ENCODE measurements around the gene SIM2. TPM values are rescaled to one million over a fixed set of nuclear protein-coding genes. Genes with fewer than 3 reads are reported as not detected.

The SIM2 gene
- total and polyA plus RNA-seq, 5 experiments from 2014 or later: 0.03 to 0.04 TPM; not detected in 3

GRCh38 chr21:36691555-36692041, 7.3 kb upstream of the SIM2 start:
- Mint-ChIP-seq H3K27me3 (peaks cover 47 to 95% (median 74%) of the 10 kb centered on the region in 5 donors), H3K27ac (peak overlapping the region in 1 of 10 donors; percentile 9), H3K36me3 (peaks cover 0 to 5% (median 1%) of the 10 kb centered on the region in 3 donors), H3K9me3 (peaks cover 0 to 10% (median 0%) of the 10 kb centered on the region in 9 donors), H3K4me3 (peak overlapping the region in 3 of 10 donors; percentile 35 to 55 (median 43)), H3K4me1 (peaks cover 5 to 37% (median 14%) of the 10 kb centered on the region in 4 donors)
- POLR2A ChIA-PET: no interaction called here
- ATAC-seq: no peak
- no peak for DNase-seq

- Mint-ChIP-seq H3K36me3 (peaks cover 0 to 5% (median 1%) of the 10 kb centered on the region in 3 donors), H3K27ac (peak overlapping the region in 1 of 10 donors; percentile 9), H3K27me3 (peaks cover 45 to 95% (median 75%) of the 10 kb centered on the region in 5 donors), H3K9me3 (peaks cover 0 to 10% (median 0%) of the 10 kb centered on the region in 9 donors), H3K4me3 (peak overlapping the region in 8 of 10 donors; percentile 6 to 55 (median 34)), H3K4me1 (peaks cover 5 to 44% (median 18%) of the 10 kb centered on the region in 4 donors)
- no peak for ATAC-seq
- POLR2A ChIA-PET: no interaction called here
- no peak for DNase-seq
Measured at GRCh38 chr21:36692114-36692834, 6.6 kb upstream of the SIM2 start.

- Mint-ChIP-seq H3K27me3 (peaks cover 45 to 94% (median 75%) of the 10 kb centered on the region in 5 donors), H3K9me3 (peaks cover 0 to 10% (median 0%) of the 10 kb centered on the region in 9 donors), H3K36me3 (peaks cover 0 to 5% (median under 1%) of the 10 kb centered on the region in 3 donors), H3K27ac (no peak overlapping the region), H3K4me3 (peak overlapping the region in 3 of 10 donors; percentile 27 to 55 (median 33)), H3K4me1 (peaks cover 5 to 46% (median 20%) of the 10 kb centered on the region in 4 donors)
- DNase-seq (no peak), ATAC-seq (no peak)
- POLR2A ChIA-PET: no interaction called here
Measured at GRCh38 chr21:36692835-36693488, 6.0 kb upstream of the SIM2 start.

- DNase-seq: no peak
- H3K4me1 Mint-ChIP-seq: peaks cover 5 to 46% (median 20%) of the 10 kb centered on the region in 4 donors
- peaks cover 0 to 10% (median 0%) of the 10 kb centered on the region in 9 donors for H3K9me3 Mint-ChIP-seq
- H3K27me3 Mint-ChIP-seq: peaks cover 43 to 92% (median 75%) of the 10 kb centered on the region in 5 donors
- no peak for ATAC-seq
- H3K27ac Mint-ChIP-seq: peak overlapping the region in 1 of 10 donors; percentile 69
- peak overlapping the region in 5 of 10 donors; percentile 11 to 59 (median 54) for H3K4me3 Mint-ChIP-seq
- POLR2A ChIA-PET: no interaction called here
- peaks cover 0 to 5% (median 0%) of the 10 kb centered on the region in 3 donors for H3K36me3 Mint-ChIP-seq
Measured at GRCh38 chr21:36693489-36694030, 5.4 kb upstream of the SIM2 start.

GRCh38 chr21:36694031-36694515, 4.8 kb upstream of the SIM2 start:
- no peak for ATAC-seq
- H3K27me3 Mint-ChIP-seq: peaks cover 41 to 87% (median 72%) of the 10 kb centered on the region in 5 donors
- peaks cover 5 to 46% (median 20%) of the 10 kb centered on the region in 4 donors for H3K4me1 Mint-ChIP-seq
- peaks cover 0 to 10% (median 0%) of the 10 kb centered on the region in 9 donors for H3K9me3 Mint-ChIP-seq
- peaks cover 0 to 5% (median 0%) of the 10 kb centered on the region in 3 donors for H3K36me3 Mint-ChIP-seq
- peak overlapping the region in 5 of 10 donors; percentile 11 to 59 (median 54) for H3K4me3 Mint-ChIP-seq
- DNase-seq: no peak
- POLR2A ChIA-PET: no interaction called here
- H3K27ac Mint-ChIP-seq: peak overlapping the region in 1 of 10 donors; percentile 69

GRCh38 chr21:36694593-36695282, 4.2 kb upstream of the SIM2 start:
- POLR2A ChIA-PET: no interaction called here
- Mint-ChIP-seq H3K4me1 (peaks cover 5 to 46% (median 20%) of the 10 kb centered on the region in 4 donors), H3K9me3 (peaks cover 0 to 10% (median 0%) of the 10 kb centered on the region in 9 donors), H3K4me3 (no peak overlapping the region), H3K27ac (no peak overlapping the region), H3K27me3 (peaks cover 35 to 81% (median 68%) of the 10 kb centered on the region in 5 donors), H3K36me3 (peaks cover 0 to 5% (median 0%) of the 10 kb centered on the region in 3 donors)
- DNase-seq (no peak), ATAC-seq (no peak)

- Mint-ChIP-seq H3K27me3 (peaks cover 35 to 81% (median 68%) of the 10 kb centered on the region in 5 donors), H3K27ac (no peak overlapping the region), H3K9me3 (peaks cover 0 to 10% (median 0%) of the 10 kb centered on the region in 9 donors), H3K4me1 (peaks cover 8 to 50% (median 24%) of the 10 kb centered on the region in 4 donors), H3K36me3 (peaks cover 0 to 5% (median 3%) of the 10 kb centered on the region in 3 donors), H3K4me3 (no peak overlapping the region)
- ATAC-seq (no peak), DNase-seq (no peak)
- POLR2A ChIA-PET: no interaction called here
Measured at GRCh38 chr21:36695283-36695634, 3.7 kb upstream of the SIM2 start.

GRCh38 chr21:36695671-36696389, 3.1 kb upstream of the SIM2 start:
- no peak overlapping the region for H3K4me3 Mint-ChIP-seq
- DNase-seq: no peak
- POLR2A ChIA-PET: no interaction called here
- peaks cover 12 to 56% (median 29%) of the 10 kb centered on the region in 4 donors for H3K4me1 Mint-ChIP-seq
- peaks cover 0 to 10% (median 0%) of the 10 kb centered on the region in 9 donors for H3K9me3 Mint-ChIP-seq
- no peak for ATAC-seq
- peaks cover 0 to 5% (median 3%) of the 10 kb centered on the region in 3 donors for H3K36me3 Mint-ChIP-seq
- peaks cover 35 to 81% (median 68%) of the 10 kb centered on the region in 5 donors for H3K27me3 Mint-ChIP-seq
- peak overlapping the region in 1 of 10 donors; percentile 53 for H3K27ac Mint-ChIP-seq

GRCh38 chr21:36696390-36697059, 2.4 kb upstream of the SIM2 start:
- peaks cover 31 to 81% (median 70%) of the 10 kb centered on the region in 5 donors for H3K27me3 Mint-ChIP-seq
- H3K4me3 Mint-ChIP-seq: peak overlapping the region in 3 of 10 donors; percentile 5 to 35 (median 22)
- H3K4me1 Mint-ChIP-seq: peaks cover 12 to 63% (median 30%) of the 10 kb centered on the region in 4 donors
- ATAC-seq: no peak
- POLR2A ChIA-PET: no interaction called here
- no peak for DNase-seq
- peak overlapping the region in 1 of 10 donors; percentile 29 for H3K27ac Mint-ChIP-seq
- peaks cover 0 to 10% (median 0%) of the 10 kb centered on the region in 9 donors for H3K9me3 Mint-ChIP-seq
- peaks cover 0 to 5% (median 4%) of the 10 kb centered on the region in 3 donors for H3K36me3 Mint-ChIP-seq

- Mint-ChIP-seq H3K27me3 (peaks cover 27 to 81% (median 70%) of the 10 kb centered on the region in 5 donors), H3K9me3 (peaks cover 0 to 2% (median 0%) of the 10 kb centered on the region in 9 donors), H3K27ac (no peak overlapping the region), H3K36me3 (peaks cover 0 to 6% (median 5%) of the 10 kb centered on the region in 3 donors), H3K4me3 (peak overlapping the region in 6 of 10 donors; percentile 10 to 47 (median 34)), H3K4me1 (peaks cover 14 to 60% (median 30%) of the 10 kb centered on the region in 4 donors)
- POLR2A ChIA-PET: interaction anchor here (0.6 kb wide), 1 partner anchor 209 kb away, joined by 3 read pairs; no protein-coding TSS in a partner anchor
- ATAC-seq (no peak), DNase-seq (no peak)
Measured at GRCh38 chr21:36697060-36697850, 1.7 kb upstream of the SIM2 start.

Measured in naive thymus-derived CD8-positive, alpha-beta T cell (primary cell).